ENCODE data around the gene NTF4. TPM values are rescaled to one million over a fixed set of nuclear protein-coding genes. Genes with fewer than 3 reads are reported as not detected.
"Not testable (repeated sequence)": the region's sequence is repeated elsewhere in the genome, so short reads cannot be mapped to it uniquely, and the experiment has no call there.

Gene NTF4
- total and polyA plus RNA-seq, 4 donors = 2.1 to 5.2 (median 2.8) TPM

GRCh38 chr19:49058562-49058961 lies 6.1 kb downstream of the NTF4 start:
- Histone ChIP-seq H3K4me3 (no peak overlapping the region), H3K4me1 (ENCODE audit: control insufficient read depth in 5 of 5, insufficient read depth in 5 of 5, low read length in 5 of 5) (peaks cover 0 to 21% (median 4%) of the 10 kb centered on the region in 5 donors), H3K9me3 (ENCODE audit: control insufficient read depth in 4 of 4, insufficient read depth in 3 of 4, low read length in 3 of 4) (no peaks in the 10 kb centered on the region), H3K27ac (ENCODE audit: low read depth in 1 of 2, low read length in 1 of 2) (no peak overlapping the region), H3K27me3 (ENCODE audit: control insufficient read depth in 3 of 3, insufficient read depth in 3 of 3, low read length in 2 of 3) (peaks cover 0 to 33% (median 22%) of the 10 kb centered on the region in 3 donors), H3K9ac (ENCODE audit: insufficient read depth in 1 of 2, low read length in 2 of 2) (no peak overlapping the region), H3K36me3 (ENCODE audit: control insufficient read depth in 4 of 4, insufficient read depth in 4 of 4, low read length in 4 of 4) (no peaks in the 10 kb centered on the region)
- ATAC-seq (ENCODE audit: insufficient read depth, low FRiP score) = no peak
- WGBS, 2 donors = 46 to 47% methylated on average over 10 of the region's 10 CpGs
- DNase-seq = peak in 1 of 3 donors; percentile 21
- no peak for TF ChIP-seq CTCF (IDR thresholded peaks at IDR 0.05; ENCODE audit: control extremely low read depth, extremely low read depth)

DNA sequence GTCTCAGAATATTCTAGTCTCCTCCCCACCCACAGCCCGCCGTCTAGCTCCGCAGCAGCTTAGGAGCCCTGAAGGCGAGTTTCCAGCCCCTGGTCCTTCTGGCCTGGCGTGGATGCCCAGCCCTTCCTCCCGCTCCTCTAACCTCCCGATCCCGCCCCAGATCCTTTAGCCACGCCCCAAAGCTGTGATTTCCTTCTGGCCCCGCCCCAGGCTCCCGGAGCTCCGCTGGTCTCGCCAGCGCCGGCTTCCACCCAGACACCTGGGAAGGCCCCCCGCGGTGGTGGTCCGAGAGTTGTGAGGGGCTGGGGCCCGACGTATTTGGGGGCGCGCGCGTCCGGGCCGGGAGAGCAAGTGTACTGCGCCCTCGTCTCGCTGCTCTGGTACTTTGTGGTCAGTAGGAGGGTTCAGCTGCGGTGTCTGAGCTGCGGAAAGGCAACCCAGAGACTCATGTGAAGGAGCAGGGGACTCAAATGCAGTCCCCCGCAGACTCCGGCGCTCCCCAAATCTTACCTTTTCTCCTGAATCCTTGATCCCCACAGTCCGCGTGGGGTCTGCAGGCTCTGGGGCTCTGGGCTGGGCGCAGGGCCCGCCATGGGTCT lies 6.9 kb downstream of the NTF4 start, which contains the start of gene CGB7:
TSS of gene CGB7 (minus strand) at position 114 of the 599 bp plus-strand sequence. CDS start 2,374 bp downstream, outside the sequence.
- H3K9me3 ChIP-seq (ENCODE audit: control insufficient read depth in 4 of 4, insufficient read depth in 3 of 4, low read length in 3 of 4) = no peaks in the 10 kb centered on the region
- H3K27me3 ChIP-seq (ENCODE audit: control insufficient read depth in 3 of 3, insufficient read depth in 3 of 3, low read length in 2 of 3) = peaks cover 0 to 33% (median 22%) of the 10 kb centered on the region in 3 donors
- WGBS, 2 donors = 2 to 5% methylated on average over 36 to 38 of the region's 38 CpGs
- peak; percentile 53 to 66 (median 58) for DNase-seq
- TF ChIP-seq CTCF (IDR thresholded peaks at IDR 0.05; ENCODE audit: control extremely low read depth, extremely low read depth) = no peak
- no peaks in the 10 kb centered on the region for H3K36me3 ChIP-seq (ENCODE audit: control insufficient read depth in 4 of 4, insufficient read depth in 4 of 4, low read length in 4 of 4)
- H3K9ac ChIP-seq (ENCODE audit: insufficient read depth in 1 of 2, low read length in 2 of 2) = no peak within 1 kb of the TSS
- peak; percentile 70 for ATAC-seq (ENCODE audit: insufficient read depth, low FRiP score)
- no peak within 1 kb of the TSS for H3K27ac ChIP-seq (ENCODE audit: low read depth in 1 of 2, low read length in 1 of 2)
- peak within 1 kb of the TSS; percentile 18 for H3K4me3 ChIP-seq
- peaks cover 0 to 21% (median 4%) of the 10 kb centered on the region in 5 donors for H3K4me1 ChIP-seq (ENCODE audit: control insufficient read depth in 5 of 5, insufficient read depth in 5 of 5, low read length in 5 of 5)

- 2 to 3% methylated on average over 25 to 34 of the region's 34 CpGs for WGBS, 2 donors
- not testable (repeated sequence) for H3K27ac ChIP-seq (ENCODE audit: low read depth in 1 of 2, low read length in 1 of 2); ATAC-seq (ENCODE audit: insufficient read depth, low FRiP score); H3K9me3 ChIP-seq (ENCODE audit: control insufficient read depth in 4 of 4, insufficient read depth in 3 of 4, low read length in 3 of 4); H3K4me3 ChIP-seq; H3K9ac ChIP-seq (ENCODE audit: insufficient read depth in 1 of 2, low read length in 2 of 2); H3K36me3 ChIP-seq (ENCODE audit: control insufficient read depth in 4 of 4, insufficient read depth in 4 of 4, low read length in 4 of 4)
- peak in 1 of 3 donors; percentile 22 for DNase-seq
- H3K27me3 ChIP-seq (ENCODE audit: control insufficient read depth in 3 of 3, insufficient read depth in 3 of 3, low read length in 2 of 3) = peaks cover 0 to 33% (median 22%) of the 10 kb centered on the region in 3 donors
- peaks cover 0 to 21% (median 4%) of the 10 kb centered on the region in 5 donors for H3K4me1 ChIP-seq (ENCODE audit: control insufficient read depth in 5 of 5, insufficient read depth in 5 of 5, low read length in 5 of 5)
Observed at GRCh38 chr19:49056902-49057596, 7.6 kb downstream of the NTF4 start.
